Nephron progenitor cell (in vitro differentiated cells): ENCODE data around the gene GLRA3.
A peak's percentile ranks its signal among the peaks of the same experiment; 100 is the strongest.
"Not testable (repeated sequence)": the region's sequence is repeated elsewhere in the genome, so short reads cannot be mapped to it uniquely, and the experiment has no call there.

Experiments
- DNase-seq: peaks from one replicate; pipeline ENCODE4 v3.0.0; 2021
- H3K27ac Mint-ChIP-seq: 2 replicates; pipeline ENCODE4 v1.8.0; 2021; ENCODE audit warnings: mild to moderate bottlenecking, moderate library complexity, mixed read lengths
- H3K27me3 Mint-ChIP-seq: 2 replicates; pipeline ENCODE4 v1.8.0; 2021; ENCODE audit warnings: mild to moderate bottlenecking, low read depth, mixed read lengths; ENCODE audit not compliant: poor library complexity
- H3K36me3 Mint-ChIP-seq: 2 replicates; pipeline ENCODE4 v1.8.0; 2021; ENCODE audit warnings: low read depth, mixed read lengths
- H3K4me1 Mint-ChIP-seq: 2 replicates; pipeline ENCODE4 v1.8.0; 2021; ENCODE audit warnings: mixed read lengths
- H3K4me3 Mint-ChIP-seq: 2 replicates; pipeline ENCODE4 v1.8.0; 2021; ENCODE audit warnings: mild to moderate bottlenecking, moderate library complexity, mixed read lengths
- H3K9me3 Mint-ChIP-seq: 2 replicates; pipeline ENCODE4 v1.8.0; 2021; ENCODE audit warnings: mild to moderate bottlenecking, moderate library complexity, mixed read lengths
- TF ChIP-seq, protein P1 (sequence below): fragments of 200-600 bp; sonication (generic); IDR thresholded peaks from 2 replicates; pipeline ENCODE4 v1.5.0; 2021; ENCODE audit warnings: antibody characterized with exemption

The GLRA3 gene

GRCh38 chr4:174828845-174829701 lies at the start of gene GLRA3:
Gene GLRA3, minus strand, starts transcription at chr4:174829247. Its CDS starts 436 bp downstream, at chr4:174828811.
- Mint-ChIP-seq H3K4me3 (peak within 1 kb of the TSS; percentile 83), H3K9me3 (no peaks in the 10 kb centered on the region), H3K27ac (no peak within 1 kb of the TSS), H3K36me3 (no peaks in the 10 kb centered on the region), H3K4me1 (peaks cover 20% of the 10 kb centered on the region), H3K27me3 (peaks cover 23% of the 10 kb centered on the region)
- peak; percentile 92 for DNase-seq
- TF ChIP-seq, protein P1, sequence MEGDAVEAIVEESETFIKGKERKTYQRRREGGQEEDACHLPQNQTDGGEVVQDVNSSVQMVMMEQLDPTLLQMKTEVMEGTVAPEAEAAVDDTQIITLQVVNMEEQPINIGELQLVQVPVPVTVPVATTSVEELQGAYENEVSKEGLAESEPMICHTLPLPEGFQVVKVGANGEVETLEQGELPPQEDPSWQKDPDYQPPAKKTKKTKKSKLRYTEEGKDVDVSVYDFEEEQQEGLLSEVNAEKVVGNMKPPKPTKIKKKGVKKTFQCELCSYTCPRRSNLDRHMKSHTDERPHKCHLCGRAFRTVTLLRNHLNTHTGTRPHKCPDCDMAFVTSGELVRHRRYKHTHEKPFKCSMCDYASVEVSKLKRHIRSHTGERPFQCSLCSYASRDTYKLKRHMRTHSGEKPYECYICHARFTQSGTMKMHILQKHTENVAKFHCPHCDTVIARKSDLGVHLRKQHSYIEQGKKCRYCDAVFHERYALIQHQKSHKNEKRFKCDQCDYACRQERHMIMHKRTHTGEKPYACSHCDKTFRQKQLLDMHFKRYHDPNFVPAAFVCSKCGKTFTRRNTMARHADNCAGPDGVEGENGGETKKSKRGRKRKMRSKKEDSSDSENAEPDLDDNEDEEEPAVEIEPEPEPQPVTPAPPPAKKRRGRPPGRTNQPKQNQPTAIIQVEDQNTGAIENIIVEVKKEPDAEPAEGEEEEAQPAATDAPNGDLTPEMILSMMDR: no peak

DNA sequence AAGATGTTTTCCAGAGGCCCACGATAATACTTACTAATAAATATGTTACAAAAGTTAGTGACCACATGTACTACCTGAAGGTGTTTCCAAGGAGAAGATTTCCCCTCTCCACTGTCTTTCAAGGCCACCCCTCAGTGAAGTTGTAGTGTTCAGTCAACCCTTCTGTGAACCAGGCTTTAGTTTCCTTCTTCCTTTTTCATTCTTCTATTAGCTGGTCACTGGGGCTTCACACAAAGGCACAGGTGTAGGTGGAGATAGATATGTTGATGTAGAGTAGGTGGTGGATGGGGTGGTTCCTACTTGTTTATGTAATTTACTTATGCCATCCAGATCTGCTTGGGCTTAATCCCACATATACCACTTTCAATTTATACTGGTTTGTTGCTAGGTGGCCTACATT lies 45.9 kb upstream of the GLRA3 start:
- no peaks in the 10 kb centered on the region for H3K9me3 Mint-ChIP-seq
- H3K4me3 Mint-ChIP-seq: no peak overlapping the region
- no peaks in the 10 kb centered on the region for H3K36me3 Mint-ChIP-seq
- H3K4me1 Mint-ChIP-seq: no peaks in the 10 kb centered on the region
- peaks cover 5% of the 10 kb centered on the region for H3K27me3 Mint-ChIP-seq
- DNase-seq: no peak
- TF ChIP-seq, protein P1: no peak
- no peak overlapping the region for H3K27ac Mint-ChIP-seq

DNA sequence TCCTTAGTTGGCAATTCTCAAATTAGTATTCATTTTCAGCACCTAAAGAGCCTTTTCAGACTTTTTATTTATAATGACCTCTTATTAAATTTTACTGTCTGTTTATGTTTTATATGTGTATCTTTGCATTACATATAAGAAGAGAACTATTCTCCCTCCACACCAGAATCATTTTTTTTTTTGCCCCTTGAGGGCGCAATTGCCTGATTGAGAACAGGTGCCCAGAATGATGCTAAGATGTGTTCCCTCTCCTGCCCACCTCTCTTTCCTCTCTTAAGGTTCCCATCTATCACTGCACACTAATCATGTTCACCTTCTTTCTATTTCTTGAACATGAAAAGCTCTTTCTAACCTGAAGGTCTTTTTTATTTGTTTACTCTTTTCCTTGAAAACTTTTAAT lies 44.9 kb upstream of the GLRA3 start:
- no peak for DNase-seq
- TF ChIP-seq, protein P1: no peak
- Mint-ChIP-seq H3K27me3 (peaks cover 5% of the 10 kb centered on the region), H3K4me3 (no peak overlapping the region), H3K4me1 (no peaks in the 10 kb centered on the region), H3K36me3 (no peaks in the 10 kb centered on the region), H3K9me3 (no peaks in the 10 kb centered on the region), H3K27ac (no peak overlapping the region)

- not testable (repeated sequence) for H3K4me1 Mint-ChIP-seq, H3K4me3 Mint-ChIP-seq, H3K36me3 Mint-ChIP-seq, H3K27me3 Mint-ChIP-seq, H3K9me3 Mint-ChIP-seq, DNase-seq, H3K27ac Mint-ChIP-seq
These were observed 44.1 kb upstream of the GLRA3 start for GRCh38 chr4:174873146-174873545.

GRCh38 chr4:174871407-174871806 lies 42.4 kb upstream of the GLRA3 start:
- TF ChIP-seq, protein P1: no peak
- Mint-ChIP-seq H3K4me1 (no peaks in the 10 kb centered on the region), H3K27me3 (peaks cover 5% of the 10 kb centered on the region), H3K36me3 (no peaks in the 10 kb centered on the region), H3K4me3 (no peak overlapping the region), H3K27ac (no peak overlapping the region), H3K9me3 (no peaks in the 10 kb centered on the region)
- DNase-seq: no peak

GRCh38 chr4:174870311-174870710 lies 41.3 kb upstream of the GLRA3 start:
- no peaks in the 10 kb centered on the region for H3K36me3 Mint-ChIP-seq
- no peaks in the 10 kb centered on the region for H3K9me3 Mint-ChIP-seq
- TF ChIP-seq, protein P1: no peak
- no peak overlapping the region for H3K27ac Mint-ChIP-seq
- no peaks in the 10 kb centered on the region for H3K4me1 Mint-ChIP-seq
- H3K4me3 Mint-ChIP-seq: no peak overlapping the region
- H3K27me3 Mint-ChIP-seq: no peaks in the 10 kb centered on the region
- DNase-seq: no peak
